WI38 (cell line): ENCODE results near the gene ZFP57.
A peak's percentile ranks its signal among the peaks of the same experiment; 100 is the strongest.
"Not testable (repeated sequence)": the region's sequence is repeated elsewhere in the genome, so short reads cannot be mapped to it uniquely, and the experiment has no call there.

ENCODE experiments used
- H3K4me3 ChIP-seq: 2 replicates; pipeline ENCODE4 v1.5.1; 2011; ENCODE audit warnings: low read depth, mild to moderate bottlenecking, control low read depth, low read length
- TF ChIP-seq, protein P1 (sequence below): IDR thresholded peaks from 2 replicates; pipeline ENCODE4 v1.5.1; 2012; ENCODE audit warnings: low read depth, mild to moderate bottlenecking, control low read depth, low read length

ZFP57 gene

GRCh38 chr6:29663300-29664042 lies 17.5 kb downstream of the ZFP57 start:
- TF ChIP-seq, protein P1, sequence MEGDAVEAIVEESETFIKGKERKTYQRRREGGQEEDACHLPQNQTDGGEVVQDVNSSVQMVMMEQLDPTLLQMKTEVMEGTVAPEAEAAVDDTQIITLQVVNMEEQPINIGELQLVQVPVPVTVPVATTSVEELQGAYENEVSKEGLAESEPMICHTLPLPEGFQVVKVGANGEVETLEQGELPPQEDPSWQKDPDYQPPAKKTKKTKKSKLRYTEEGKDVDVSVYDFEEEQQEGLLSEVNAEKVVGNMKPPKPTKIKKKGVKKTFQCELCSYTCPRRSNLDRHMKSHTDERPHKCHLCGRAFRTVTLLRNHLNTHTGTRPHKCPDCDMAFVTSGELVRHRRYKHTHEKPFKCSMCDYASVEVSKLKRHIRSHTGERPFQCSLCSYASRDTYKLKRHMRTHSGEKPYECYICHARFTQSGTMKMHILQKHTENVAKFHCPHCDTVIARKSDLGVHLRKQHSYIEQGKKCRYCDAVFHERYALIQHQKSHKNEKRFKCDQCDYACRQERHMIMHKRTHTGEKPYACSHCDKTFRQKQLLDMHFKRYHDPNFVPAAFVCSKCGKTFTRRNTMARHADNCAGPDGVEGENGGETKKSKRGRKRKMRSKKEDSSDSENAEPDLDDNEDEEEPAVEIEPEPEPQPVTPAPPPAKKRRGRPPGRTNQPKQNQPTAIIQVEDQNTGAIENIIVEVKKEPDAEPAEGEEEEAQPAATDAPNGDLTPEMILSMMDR, result no peak
- no peak overlapping the region for H3K4me3 ChIP-seq

DNA sequence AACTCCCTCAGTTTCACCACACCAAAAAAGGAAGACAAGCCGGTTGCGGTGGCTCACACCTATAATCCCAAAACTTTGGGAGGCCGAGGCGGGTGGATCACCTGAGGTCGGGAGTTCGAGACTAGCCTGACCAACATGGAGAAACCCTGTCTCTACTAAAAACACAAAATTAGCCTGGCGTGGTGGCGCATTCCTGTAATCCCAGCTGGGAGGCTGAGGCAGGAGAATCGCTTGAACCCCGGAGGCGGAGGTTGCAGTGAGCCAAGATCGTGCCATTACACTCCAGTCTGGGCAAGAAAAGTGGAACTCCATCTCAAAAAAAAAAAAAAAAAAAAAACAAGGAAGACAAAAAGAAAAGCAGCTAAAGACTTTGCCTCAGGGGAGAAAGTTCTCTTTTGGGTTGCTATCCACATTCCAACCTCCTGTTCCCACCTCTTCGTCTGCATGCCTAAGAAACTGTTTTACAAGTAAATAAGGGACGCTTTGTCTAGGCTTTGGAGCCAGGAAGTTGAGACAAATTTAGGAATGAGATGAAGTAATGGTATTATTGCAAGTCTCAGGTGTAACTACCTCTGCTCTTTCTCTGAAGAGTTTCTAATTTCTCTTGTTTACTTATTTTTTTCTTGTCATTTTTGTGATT lies 19.3 kb downstream of the ZFP57 start:
- H3K4me3 ChIP-seq, result not testable (repeated sequence)

- TF ChIP-seq, protein P1, result no peak
These were observed 19.9 kb downstream of the ZFP57 start for GRCh38 chr6:29661071-29661470.

DNA sequence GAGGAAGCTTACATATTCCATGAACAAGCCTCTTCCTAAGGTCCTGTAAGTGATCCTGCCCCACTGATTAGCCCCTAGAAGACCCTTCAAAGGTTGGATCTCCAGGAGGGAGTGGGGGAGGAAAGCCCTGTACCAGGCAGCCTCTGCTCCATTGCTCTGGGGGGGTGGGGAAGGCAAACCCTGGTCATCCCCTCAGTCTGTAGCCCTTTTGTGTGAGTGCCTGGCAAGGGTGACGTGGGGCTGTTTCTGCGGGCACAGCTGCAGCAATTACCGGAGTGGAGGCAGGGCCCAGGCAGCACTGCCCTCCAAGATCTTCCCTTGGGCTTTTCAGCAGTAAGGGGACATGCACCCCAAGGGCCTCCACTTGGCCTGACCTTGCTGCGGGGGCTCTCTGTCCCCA lies 24.2 kb downstream of the ZFP57 start, which contains the start of gene MOG:
Gene MOG (plus strand): TSS at position 295 of the 400 bp plus-strand sequence. CDS start 118 bp downstream, outside the sequence.
- TF ChIP-seq, protein P1, result no peak
- no peak within 1 kb of the TSS for H3K4me3 ChIP-seq

More at GRCh38 chr6:29661071-29661470, 19.9 kb downstream of the ZFP57 start:
- no peak overlapping the region for H3K4me3 ChIP-seq

DNA sequence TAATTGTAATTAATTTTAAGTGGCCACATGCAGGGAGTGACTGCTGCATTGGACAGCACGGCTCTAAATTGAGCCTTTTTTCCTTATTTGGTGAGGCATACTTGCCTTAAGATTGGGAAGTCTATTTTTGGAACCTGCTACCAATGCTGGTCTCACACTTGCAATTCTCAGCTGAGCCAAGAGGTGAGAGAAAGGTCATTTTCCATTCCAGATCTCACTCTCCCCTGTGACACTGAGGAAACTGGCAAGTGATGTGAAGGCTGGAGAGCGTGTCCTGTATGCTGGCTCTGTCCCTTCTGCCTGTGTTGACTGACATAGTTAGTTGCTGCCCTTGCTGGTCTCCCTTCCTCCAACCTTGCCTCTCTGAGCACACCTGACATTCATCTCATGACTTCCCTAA lies 24.8 kb downstream of the ZFP57 start:
- no peak overlapping the region for H3K4me3 ChIP-seq
- TF ChIP-seq, protein P1, result no peak

GRCh38 chr6:29655658-29656057 lies 25.3 kb downstream of the ZFP57 start:
- TF ChIP-seq, protein P1, result no peak
- no peak overlapping the region for H3K4me3 ChIP-seq

DNA sequence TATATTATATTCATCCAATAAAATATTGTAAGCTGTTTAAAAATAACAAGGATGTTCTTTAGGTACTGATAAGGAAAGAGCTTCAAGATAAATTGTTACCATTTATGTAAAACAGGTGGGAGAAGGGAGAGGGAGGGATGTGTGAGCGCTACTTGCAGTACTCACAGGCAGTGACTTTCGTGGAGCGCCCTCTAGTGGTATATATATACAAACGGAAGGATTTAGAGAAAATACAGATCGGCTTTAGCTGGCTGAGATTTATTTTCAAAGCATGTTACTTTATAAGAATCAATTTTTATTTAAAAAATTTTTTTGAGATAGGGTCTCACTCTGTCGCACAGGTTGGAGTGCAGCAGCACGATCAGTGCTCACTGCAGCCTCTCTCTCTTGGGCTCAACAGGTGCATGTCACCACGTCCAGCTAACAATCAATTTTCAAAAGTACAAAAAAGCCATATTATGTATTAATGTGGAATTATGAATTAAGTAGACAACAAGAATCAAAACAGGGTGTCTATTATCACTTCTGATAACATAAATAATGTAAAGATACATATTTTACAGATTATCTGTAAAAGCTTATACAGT lies 27.4 kb downstream of the ZFP57 start:
- TF ChIP-seq, protein P1, result peak; percentile 45
- H3K4me3 ChIP-seq, result no peak overlapping the region
